ENCODE results near the gene EIF4H. TPM values are rescaled to one million over a fixed set of nuclear protein-coding genes. Genes with fewer than 3 reads are reported as not detected.

EIF4H gene
- total RNA-seq, 1 experiment from 2014 or later = 339 TPM

GRCh38 chr7:74230446-74231231 is 56.5 kb downstream of the EIF4H start:
- no peaks in the 10 kb centered on the region for H3K4me1 ChIP-seq (ENCODE audit: insufficient read depth, low read length)
- no peaks in the 10 kb centered on the region for H3K27me3 ChIP-seq (ENCODE audit: low read length)
- no peak for DNase-seq
- ATAC-seq = no peak
- H3F3A ChIP-seq (ENCODE audit: low read length, unreplicated experiment) = no peaks in the 10 kb centered on the region
- ChIA-PET POLR2A (ENCODE audit: unreplicated experiment) (no interaction called here), CTCF (no interaction called here)
- H3K27ac ChIP-seq (ENCODE audit: low read length) = no peak overlapping the region
- intact Hi-C loops (cut with micrococcal nuclease) = no loop called here
- no TSS peak for BruUV-seq (replicated peaks)
- H3K4me3 ChIP-seq (ENCODE audit: low read length) = no peak overlapping the region
- H3K79me2 ChIP-seq (ENCODE audit: low read length) = no peaks in the 10 kb centered on the region
- no peaks in the 10 kb centered on the region for H3K9me3 ChIP-seq (ENCODE audit: low read length)
- H3K9ac ChIP-seq (ENCODE audit: low read length) = no peak overlapping the region
- H2AFZ ChIP-seq (ENCODE audit: low read length) = no peak overlapping the region
- H3K9me2 ChIP-seq (replicated peaks; ENCODE audit: low read length) = no peaks in the 10 kb centered on the region
- peaks cover 4% of the 10 kb centered on the region; the same call in 1 of the 2 replicates for H3K36me3 ChIP-seq (ENCODE audit: low read depth, low read length)
- no peak overlapping the region for H3K4me2 ChIP-seq (ENCODE audit: low read length)
- TF ChIP-seq EZH2phosphoT487 (IDR thresholded peaks at IDR 0.05; ENCODE audit: borderline replicate concordance, low read length) (no peak), CTCF (conservative IDR thresholded peaks at IDR 0.05; ENCODE audit: low read depth, low read length) (no peak), EZH2 (IDR thresholded peaks at IDR 0.05; ENCODE audit: low read length, unreplicated experiment) (no peak)
- no peaks in the 10 kb centered on the region for H4K20me1 ChIP-seq (ENCODE audit: low read length)

GRCh38 chr7:74231232-74231590 is 57.1 kb downstream of the EIF4H start:
- no peak for ATAC-seq
- no peak overlapping the region for H3K4me2 ChIP-seq (ENCODE audit: low read length)
- POLR2A ChIA-PET (ENCODE audit: unreplicated experiment) = interaction anchor here (0.6 kb wide), 1 partner anchor 48 kb away, joined by 3 read pairs; no protein-coding TSS in a partner anchor
- H3K9me2 ChIP-seq (replicated peaks; ENCODE audit: low read length) = no peaks in the 10 kb centered on the region
- H2AFZ ChIP-seq (ENCODE audit: low read length) = no peak overlapping the region
- H3F3A ChIP-seq (ENCODE audit: low read length, unreplicated experiment) = no peaks in the 10 kb centered on the region
- no peak for DNase-seq
- intact Hi-C loops (cut with micrococcal nuclease) = no loop called here
- H3K79me2 ChIP-seq (ENCODE audit: low read length) = no peaks in the 10 kb centered on the region
- no peaks in the 10 kb centered on the region for H3K9me3 ChIP-seq (ENCODE audit: low read length)
- no peak overlapping the region for H3K27ac ChIP-seq (ENCODE audit: low read length)
- BruUV-seq (replicated peaks) = no TSS peak
- H3K9ac ChIP-seq (ENCODE audit: low read length) = no peak overlapping the region
- no peak overlapping the region for H3K4me3 ChIP-seq (ENCODE audit: low read length)
- no peaks in the 10 kb centered on the region for H4K20me1 ChIP-seq (ENCODE audit: low read length)
- TF ChIP-seq CTCF (conservative IDR thresholded peaks at IDR 0.05; ENCODE audit: low read depth, low read length) (no peak), EZH2 (IDR thresholded peaks at IDR 0.05; ENCODE audit: low read length, unreplicated experiment) (no peak), EZH2phosphoT487 (IDR thresholded peaks at IDR 0.05; ENCODE audit: borderline replicate concordance, low read length) (no peak)
- H3K27me3 ChIP-seq (ENCODE audit: low read length) = no peaks in the 10 kb centered on the region
- H3K36me3 ChIP-seq (ENCODE audit: low read depth, low read length) = peaks cover 4% of the 10 kb centered on the region; the same call in 1 of the 2 replicates
- CTCF ChIA-PET = no interaction called here
- no peaks in the 10 kb centered on the region for H3K4me1 ChIP-seq (ENCODE audit: insufficient read depth, low read length)

- intact Hi-C loops (cut with micrococcal nuclease) = no loop called here
- DNase-seq (no peak), ATAC-seq (peak; percentile 37; the same call in 1 of the 2 replicates)
- Histone ChIP-seq H3K4me1 (ENCODE audit: insufficient read depth, low read length) (no peaks in the 10 kb centered on the region), H4K20me1 (ENCODE audit: low read length) (no peaks in the 10 kb centered on the region), H3K4me3 (ENCODE audit: low read length) (no peak overlapping the region), H3K9ac (ENCODE audit: low read length) (no peak overlapping the region), H3K9me3 (ENCODE audit: low read length) (no peaks in the 10 kb centered on the region), H3K36me3 (ENCODE audit: low read depth, low read length) (peaks cover 6% of the 10 kb centered on the region; the same call in 1 of the 2 replicates), H3K9me2 (replicated peaks; ENCODE audit: low read length) (no peaks in the 10 kb centered on the region), H2AFZ (ENCODE audit: low read length) (no peak overlapping the region), H3K4me2 (ENCODE audit: low read length) (no peak overlapping the region), H3F3A (ENCODE audit: low read length, unreplicated experiment) (no peaks in the 10 kb centered on the region), H3K27ac (ENCODE audit: low read length) (no peak overlapping the region), H3K79me2 (ENCODE audit: low read length) (no peaks in the 10 kb centered on the region), H3K27me3 (ENCODE audit: low read length) (no peaks in the 10 kb centered on the region)
- ChIA-PET POLR2A (ENCODE audit: unreplicated experiment) (no interaction called here), CTCF (no interaction called here)
- BruUV-seq (replicated peaks) = no TSS peak
- TF ChIP-seq CTCF (conservative IDR thresholded peaks at IDR 0.05; ENCODE audit: low read depth, low read length) (no peak), EZH2phosphoT487 (IDR thresholded peaks at IDR 0.05; ENCODE audit: borderline replicate concordance, low read length) (no peak), EZH2 (IDR thresholded peaks at IDR 0.05; ENCODE audit: low read length, unreplicated experiment) (no peak)
Observed at GRCh38 chr7:74233655-74234285, 59.6 kb downstream of the EIF4H start.

Measured in PC-3 (cell line).